IMR-90 (cell line): ENCODE measurements around the gene PHACTR2. TPM values are rescaled to one million over a fixed set of nuclear protein-coding genes. Genes with fewer than 3 reads are reported as not detected.

Source experiments
- ATAC-seq: fragments of 200-7000 bp; cut with Tn5 transposase; 2 replicates; pipeline ENCODE4 v1.9.1; 2020; ENCODE audit warnings: low read depth, mild to moderate bottlenecking, moderate library complexity
- BruUV-seq: library from RNA; stranded (reverse); fragments of 400-500 nt; replicated peaks from 2 replicates; lab custom pipeline; 2021; lab: Mats Ljungman, UMichigan
- CTCF ChIA-PET: fragments of 300-600 bp; formaldehyde crosslinking; extraction: SDS; loops from one replicate; lab custom pipeline; 2021; ENCODE audit warnings: antibody characterized with exemption; lab: Yijun Ruan, JAX
- POLR2A ChIA-PET: fragments of 300-600 bp; sonication (Branson Sonifier 250); formaldehyde crosslinking; loops from one replicate; lab custom pipeline; 2022; ENCODE audit warnings: antibody characterized with exemption; ENCODE audit not compliant: unreplicated experiment; lab: Charles Lee
- DNase-seq: peaks from one replicate; pipeline ENCODE4 v3.0.0; 2013
- H2AFZ ChIP-seq: replicated peaks from 2 replicates; pipeline ENCODE3; 2013; ENCODE audit warnings: low read length, mild to moderate bottlenecking; ENCODE audit not compliant: poor library complexity
- H2AK5ac ChIP-seq: 2 replicates; pipeline ENCODE4 v1.6.1; 2013; ENCODE audit warnings: low read depth, low read length, inconsistent platforms
- H2AK9ac ChIP-seq: replicated peaks from 2 replicates; pipeline ENCODE3; 2013; ENCODE audit warnings: mild to moderate bottlenecking, low read depth, low read length, moderate library complexity; ENCODE audit not compliant: poor library complexity
- H2BK120ac ChIP-seq: 2 replicates; pipeline ENCODE4 v1.6.1; 2013; ENCODE audit warnings: low read depth, low read length, inconsistent platforms
- H2BK15ac ChIP-seq: 3 replicates; pipeline ENCODE4 v1.6.1; 2013; ENCODE audit warnings: low read depth, low read length, inconsistent platforms
- H2BK20ac ChIP-seq: 2 replicates; pipeline ENCODE4 v1.6.1; 2013; ENCODE audit warnings: low read depth, mild to moderate bottlenecking, inconsistent platforms, low read length, moderate library complexity
- H2BK5ac ChIP-seq: 2 replicates; pipeline ENCODE4 v1.6.1; 2013; ENCODE audit warnings: mild to moderate bottlenecking, low read depth, low read length, inconsistent platforms; ENCODE audit not compliant: poor library complexity, severe bottlenecking
- H3K14ac ChIP-seq: replicated peaks from 2 replicates; pipeline ENCODE4 v1.6.1; 2013; ENCODE audit warnings: low read depth, low read length, inconsistent platforms
- H3K18ac ChIP-seq: 2 replicates; pipeline ENCODE4 v1.6.1; 2013; ENCODE audit warnings: low read depth, low read length, control low read depth
- H3K23ac ChIP-seq: 2 replicates; pipeline ENCODE4 v1.6.1; 2013; ENCODE audit warnings: low read depth, low read length, inconsistent platforms
- H3K27ac ChIP-seq: 2 replicates; pipeline ENCODE4 v1.5.1; 2013; ENCODE audit warnings: mild to moderate bottlenecking, control low read depth, low read length; ENCODE audit not compliant: insufficient read depth
- H3K27me3 ChIP-seq: 2 replicates; pipeline ENCODE4 v1.6.1; 2013; ENCODE audit warnings: low read length; ENCODE audit not compliant: control insufficient read depth, insufficient read depth
- H3K36me3 ChIP-seq: 2 replicates; pipeline ENCODE4 v1.6.1; 2013; ENCODE audit warnings: low read length, mixed read lengths; ENCODE audit not compliant: control insufficient read depth, insufficient read depth
- H3K4ac ChIP-seq: 2 replicates; pipeline ENCODE4 v1.6.1; 2013; ENCODE audit warnings: low read depth, low read length, inconsistent platforms
- H3K4me1 ChIP-seq: 2 replicates; pipeline ENCODE4 v1.6.1; 2013; ENCODE audit warnings: low read length, mixed read lengths; ENCODE audit not compliant: control insufficient read depth, insufficient read depth
- H3K4me2 ChIP-seq: 2 replicates; pipeline ENCODE4 v1.6.1; 2013; ENCODE audit warnings: low read depth, mild to moderate bottlenecking, control low read depth, low read length, moderate library complexity
- H3K4me3 ChIP-seq: 2 replicates; pipeline ENCODE4 v1.5.1; 2013; ENCODE audit warnings: low read depth, mild to moderate bottlenecking, control low read depth, low read length, moderate library complexity; ENCODE audit not compliant: insufficient read depth
- H3K56ac ChIP-seq: 2 replicates; pipeline ENCODE4 v1.6.1; 2013; ENCODE audit warnings: low read length, inconsistent platforms; ENCODE audit not compliant: insufficient read depth; ENCODE audit errors: extremely low read depth
- H3K79me1 ChIP-seq, 2 experiments: 2 replicates each; pipeline ENCODE4 v1.6.1; 2013; ENCODE audit warnings: low read length in 2 of 2, inconsistent platforms in 1 of 2, low read depth in 1 of 2
- H3K9ac ChIP-seq: 2 replicates; pipeline ENCODE4 v1.6.1; 2013; ENCODE audit warnings: low read depth, low read length, control low read depth
- H3K9me1 ChIP-seq: 2 replicates; pipeline ENCODE4 v1.6.1; 2013; ENCODE audit warnings: low read length, inconsistent platforms; ENCODE audit not compliant: insufficient read depth
- H3K9me3 ChIP-seq: 2 replicates; pipeline ENCODE4 v1.6.1; 2013; ENCODE audit warnings: low read length; ENCODE audit not compliant: control insufficient read depth, insufficient read depth
- H4K20me1 ChIP-seq: 2 replicates; pipeline ENCODE4 v1.6.1; 2013; ENCODE audit warnings: low read length, inconsistent platforms; ENCODE audit not compliant: insufficient read depth
- H4K5ac ChIP-seq: 2 replicates; pipeline ENCODE4 v1.6.1; 2013; ENCODE audit warnings: mild to moderate bottlenecking, low read depth, low read length, control low read depth
- H4K8ac ChIP-seq, 2 experiments: 2 replicates each; pipeline ENCODE4 v1.6.1; 2013; ENCODE audit warnings: low read depth in 2 of 2, low read length in 2 of 2, control low read depth in 1 of 2, inconsistent platforms in 1 of 2
- H4K91ac ChIP-seq: 2 replicates; pipeline ENCODE4 v1.6.1; 2013; ENCODE audit warnings: low read depth, low read length, inconsistent platforms; ENCODE audit not compliant: insufficient read depth
- BHLHE40 ChIP-seq: fragments of 150-350 bp; IDR thresholded peaks from 2 replicates; pipeline ENCODE4 v1.6.1; 2016; ENCODE audit warnings: mild to moderate bottlenecking, low read depth, low read length
- CEBPB ChIP-seq: IDR thresholded peaks from 2 replicates; pipeline ENCODE4 v1.6.1; 2012; ENCODE audit warnings: low read depth, low read length, improper control_type of control experiment
- CHD1 ChIP-seq: IDR thresholded peaks from 2 replicates; pipeline ENCODE4 v1.6.1; 2012; ENCODE audit warnings: low read depth, low read length, improper control_type of control experiment
- FOS ChIP-seq: fragments of 150-350 bp; IDR thresholded peaks from 2 replicates; pipeline ENCODE4 v1.6.1; 2016; ENCODE audit warnings: low read depth, low read length
- MAFK ChIP-seq: IDR thresholded peaks from 2 replicates; pipeline ENCODE4 v1.6.1; 2012; ENCODE audit warnings: low read depth, low read length, improper control_type of control experiment
- MAZ ChIP-seq: IDR thresholded peaks from 2 replicates; pipeline ENCODE4 v1.6.1; 2012; ENCODE audit warnings: low read depth, mild to moderate bottlenecking, low read length, improper control_type of control experiment, moderate library complexity, borderline replicate concordance
- MXI1 ChIP-seq: IDR thresholded peaks from 2 replicates; pipeline ENCODE4 v1.6.1; 2012; ENCODE audit warnings: low read depth, mild to moderate bottlenecking, low read length, moderate library complexity, borderline replicate concordance
- NFE2L2 ChIP-seq: fragments of 150-350 bp; IDR thresholded peaks from 2 replicates; pipeline ENCODE4 v1.6.1; 2016; ENCODE audit warnings: low read depth, mild to moderate bottlenecking, low read length
- POLR2A ChIP-seq: IDR thresholded peaks from 2 replicates; pipeline ENCODE4 v1.6.1; 2012; ENCODE audit warnings: mild to moderate bottlenecking, low read depth, low read length
- RAD21 ChIP-seq: IDR thresholded peaks from 2 replicates; pipeline ENCODE4 v1.6.1; 2012; ENCODE audit warnings: low read length, improper control_type of control experiment
- RCOR1 ChIP-seq: IDR thresholded peaks from 2 replicates; pipeline ENCODE4 v1.6.1; 2012; ENCODE audit warnings: mild to moderate bottlenecking, low read length, improper control_type of control experiment; ENCODE audit not compliant: insufficient replicate concordance
- RFX5 ChIP-seq: IDR thresholded peaks from 2 replicates; pipeline ENCODE4 v1.8.0; 2012; ENCODE audit warnings: low read depth, mild to moderate bottlenecking, low read length, moderate library complexity
- SMC3 ChIP-seq: fragments of 150-350 bp; IDR thresholded peaks from 2 replicates; pipeline ENCODE4 v1.6.1; 2016; ENCODE audit warnings: low read depth, mild to moderate bottlenecking, antibody characterized with exemption, low read length, moderate library complexity
- WGBS, 2 experiments: methylation state at CpG; one replicate each; pipeline versions ENCODE4 v1.1.5 to v1.1.7; 2013; ENCODE audit warnings: missing lambda C conversion rate in 2 of 2; ENCODE audit not compliant: insufficient read length in 1 of 2; ENCODE audit errors: extremely low coverage in 2 of 2; 5-methylcytosine and 5-hydroxymethylcytosine counted together
- dilution Hi-C: fragments of 300-500 bp; cut with HindIII; formaldehyde crosslinking; loops from one replicate; pipeline ENCODE4 v1.14.3; 2018; ENCODE audit warnings: low sequenced_read_pairs; ENCODE audit not compliant: unreplicated experiment
- in situ Hi-C: fragments of 300-500 bp; cut with MboI; formaldehyde crosslinking; loops from 3 replicates; pipeline ENCODE4 v1.14.3; 2019; ENCODE audit warnings: low sequenced_read_pairs, inconsistent platforms, mixed read lengths
- intact Hi-C: fragments of 100-400 bp; cut with micrococcal nuclease; formaldehyde crosslinking; loops from 2 replicates; pipeline ENCODE4 v1.10.0; 2022
- polyA plus RNA-seq, 3 experiments: library from polyadenylated mRNA; depleted of rRNA; stranded (reverse); fragments of >200 nt; gene quantifications; 2 replicates each; pipeline ENCODE4 v1.2.3, GENCODE V29; 2012; ENCODE audit warnings: low replicate concordance in 1 of 3
- total RNA-seq: library from RNA; depleted of rRNA; stranded (reverse); fragments of >200 nt; gene quantifications from 2 replicates; pipeline ENCODE4 v1.2.3, GENCODE V29; 2012
- TF ChIP-seq, protein P1 (sequence below): fragments of 150-350 bp; IDR thresholded peaks from 2 replicates; pipeline ENCODE4 v1.6.1; 2017; ENCODE audit warnings: mild to moderate bottlenecking, antibody characterized with exemption, low read length, low read depth
- TF ChIP-seq, protein P2 (sequence below): fragments of 150-350 bp; IDR thresholded peaks from 2 replicates; pipeline ENCODE4 v1.6.1; 2016; ENCODE audit warnings: low read depth, mild to moderate bottlenecking, low read length, moderate library complexity, borderline replicate concordance
- TF ChIP-seq, protein P3 (sequence below): conservative IDR thresholded peaks from 2 replicates; pipeline ENCODE4 v1.5.1; 2012; ENCODE audit warnings: mild to moderate bottlenecking, low read depth, low read length, improper control_type of control experiment

The PHACTR2 gene
- total and polyA plus RNA-seq, 2 of the 4 experiments (the other 2 are of a cell fraction), result 14.5 to 74.2 TPM

DNA sequence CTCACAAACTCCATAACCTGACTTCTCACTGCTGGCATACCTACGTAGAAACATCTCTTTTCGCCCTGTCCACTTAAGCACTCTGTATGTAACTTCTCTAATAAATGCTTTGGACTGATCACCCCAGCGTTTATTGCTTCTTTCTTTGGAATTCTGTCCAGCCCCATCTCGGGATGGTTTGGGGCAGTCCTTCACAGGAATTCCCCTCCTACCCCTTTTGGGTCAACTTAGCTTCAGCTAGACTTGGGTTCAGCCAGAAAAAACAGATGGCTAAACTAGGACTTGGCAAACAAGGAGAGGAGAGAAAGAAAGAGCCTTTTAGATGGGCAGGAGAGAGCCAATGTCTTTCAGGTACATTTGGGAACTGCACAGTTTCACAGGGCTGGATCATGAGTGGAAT, 161.4 kb downstream of the PHACTR2 start:
- no peaks in the 10 kb centered on the region for H3K9me3 ChIP-seq
- no peak overlapping the region for H2AFZ ChIP-seq
- no peak overlapping the region for H2AK5ac ChIP-seq
- no peak overlapping the region for H2BK15ac ChIP-seq
- H3K4me1 ChIP-seq, result peaks cover 3% of the 10 kb centered on the region; the same call in 1 of the 2 replicates
- in situ Hi-C loops (no loop called here), intact Hi-C loops (no loop called here), dilution Hi-C loops (no loop called here)
- H2BK120ac ChIP-seq, result no peak overlapping the region
- H3K56ac ChIP-seq, result no peak overlapping the region
- BruUV-seq, result no TSS peak
- WGBS, 2 experiments, result 84% methylated on average over 3 of the region's 4 CpGs; no CpG with 5 or more reads in 1 of the 2 experiments
- H3K23ac ChIP-seq, result no peak overlapping the region
- TF ChIP-seq MAFK (no peak), CHD1 (no peak), MAZ (no peak), BHLHE40 (no peak), NFE2L2 (no peak), RFX5 (no peak), MXI1 (no peak), RCOR1 (no peak), RAD21 (no peak), SMC3 (no peak), CEBPB (no peak), FOS (no peak), POLR2A (no peak)
- TF ChIP-seq, protein P1, sequence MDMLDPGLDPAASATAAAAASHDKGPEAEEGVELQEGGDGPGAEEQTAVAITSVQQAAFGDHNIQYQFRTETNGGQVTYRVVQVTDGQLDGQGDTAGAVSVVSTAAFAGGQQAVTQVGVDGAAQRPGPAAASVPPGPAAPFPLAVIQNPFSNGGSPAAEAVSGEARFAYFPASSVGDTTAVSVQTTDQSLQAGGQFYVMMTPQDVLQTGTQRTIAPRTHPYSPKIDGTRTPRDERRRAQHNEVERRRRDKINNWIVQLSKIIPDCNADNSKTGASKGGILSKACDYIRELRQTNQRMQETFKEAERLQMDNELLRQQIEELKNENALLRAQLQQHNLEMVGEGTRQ, result no peak
- TF ChIP-seq, protein P2, sequence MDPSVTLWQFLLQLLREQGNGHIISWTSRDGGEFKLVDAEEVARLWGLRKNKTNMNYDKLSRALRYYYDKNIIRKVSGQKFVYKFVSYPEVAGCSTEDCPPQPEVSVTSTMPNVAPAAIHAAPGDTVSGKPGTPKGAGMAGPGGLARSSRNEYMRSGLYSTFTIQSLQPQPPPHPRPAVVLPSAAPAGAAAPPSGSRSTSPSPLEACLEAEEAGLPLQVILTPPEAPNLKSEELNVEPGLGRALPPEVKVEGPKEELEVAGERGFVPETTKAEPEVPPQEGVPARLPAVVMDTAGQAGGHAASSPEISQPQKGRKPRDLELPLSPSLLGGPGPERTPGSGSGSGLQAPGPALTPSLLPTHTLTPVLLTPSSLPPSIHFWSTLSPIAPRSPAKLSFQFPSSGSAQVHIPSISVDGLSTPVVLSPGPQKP, result no peak
- TF ChIP-seq, protein P3, sequence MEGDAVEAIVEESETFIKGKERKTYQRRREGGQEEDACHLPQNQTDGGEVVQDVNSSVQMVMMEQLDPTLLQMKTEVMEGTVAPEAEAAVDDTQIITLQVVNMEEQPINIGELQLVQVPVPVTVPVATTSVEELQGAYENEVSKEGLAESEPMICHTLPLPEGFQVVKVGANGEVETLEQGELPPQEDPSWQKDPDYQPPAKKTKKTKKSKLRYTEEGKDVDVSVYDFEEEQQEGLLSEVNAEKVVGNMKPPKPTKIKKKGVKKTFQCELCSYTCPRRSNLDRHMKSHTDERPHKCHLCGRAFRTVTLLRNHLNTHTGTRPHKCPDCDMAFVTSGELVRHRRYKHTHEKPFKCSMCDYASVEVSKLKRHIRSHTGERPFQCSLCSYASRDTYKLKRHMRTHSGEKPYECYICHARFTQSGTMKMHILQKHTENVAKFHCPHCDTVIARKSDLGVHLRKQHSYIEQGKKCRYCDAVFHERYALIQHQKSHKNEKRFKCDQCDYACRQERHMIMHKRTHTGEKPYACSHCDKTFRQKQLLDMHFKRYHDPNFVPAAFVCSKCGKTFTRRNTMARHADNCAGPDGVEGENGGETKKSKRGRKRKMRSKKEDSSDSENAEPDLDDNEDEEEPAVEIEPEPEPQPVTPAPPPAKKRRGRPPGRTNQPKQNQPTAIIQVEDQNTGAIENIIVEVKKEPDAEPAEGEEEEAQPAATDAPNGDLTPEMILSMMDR, result no peak
- no peak overlapping the region for H3K4me2 ChIP-seq
- H3K27ac ChIP-seq, result no peak overlapping the region
- ATAC-seq, result no peak
- H3K4me3 ChIP-seq, result no peak overlapping the region
- no peak for DNase-seq
- H3K9me1 ChIP-seq, result no peaks in the 10 kb centered on the region
- H2BK20ac ChIP-seq, result no peak overlapping the region
- CTCF ChIA-PET, result no interaction called here
- H3K9ac ChIP-seq, result no peak overlapping the region
- H3K79me1 ChIP-seq, result peaks cover 0 to 11% of the 10 kb centered on the region in 2 experiments; a peak in 2 of 4 replicates
- no peak overlapping the region for H4K91ac ChIP-seq
- no peak overlapping the region for H4K5ac ChIP-seq
- H2AK9ac ChIP-seq, result no peak overlapping the region
- H2BK5ac ChIP-seq, result no peak overlapping the region
- no peak overlapping the region for H4K8ac ChIP-seq
- no peak overlapping the region for H3K4ac ChIP-seq
- no peaks in the 10 kb centered on the region for H3K27me3 ChIP-seq
- POLR2A ChIA-PET, result no interaction called here
- no peak overlapping the region for H3K14ac ChIP-seq
- H4K20me1 ChIP-seq, result no peaks in the 10 kb centered on the region
- no peaks in the 10 kb centered on the region for H3K36me3 ChIP-seq
- no peak overlapping the region for H3K18ac ChIP-seq
